GM23338 (cell line): ENCODE measurements around the gene UIMC1. TPM values are rescaled to one million over a fixed set of nuclear protein-coding genes. Genes with fewer than 3 reads are reported as not detected.

Experiments used
- ATAC-seq: fragments of 200-7000 bp; cut with Tn5 transposase; 3 replicates; pipeline ENCODE4 v1.9.1; 2020
- DNase-seq: peaks from one replicate; pipeline ENCODE4 v3.0.0-alpha.2; 2015; ENCODE audit warnings: low spot score
- H2AFZ ChIP-seq: fragments of 200-600 bp; sonication (generic); 2 replicates; pipeline ENCODE4 v1.8.0; 2016; ENCODE audit warnings: antibody characterized with exemption, mild to moderate bottlenecking, moderate library complexity
- H3F3A ChIP-seq: fragments of 200-600 bp; sonication (generic); replicated peaks from 2 replicates; pipeline ENCODE4 v1.8.0; 2017; ENCODE audit warnings: antibody characterized with exemption, mixed run types, low read depth
- H3K27ac ChIP-seq: fragments of 200-600 bp; sonication (generic); 2 replicates; pipeline ENCODE4 v1.6.1; 2016; ENCODE audit warnings: low read depth
- H3K27me3 ChIP-seq: fragments of 200-600 bp; sonication (generic); 2 replicates; pipeline ENCODE4 v1.8.0; 2016; ENCODE audit warnings: mild to moderate bottlenecking, mixed run types, moderate library complexity; ENCODE audit not compliant: insufficient read depth
- H3K36me3 ChIP-seq: fragments of 200-600 bp; sonication (generic); 2 replicates; pipeline ENCODE4 v1.8.0; 2016; ENCODE audit warnings: mild to moderate bottlenecking; ENCODE audit not compliant: insufficient read depth
- H3K4me1 ChIP-seq: fragments of 200-600 bp; sonication (generic); 2 replicates; pipeline ENCODE4 v1.8.0; 2016; ENCODE audit warnings: mild to moderate bottlenecking, moderate library complexity; ENCODE audit not compliant: insufficient read depth
- H3K4me2 ChIP-seq: fragments of 200-600 bp; sonication (generic); 2 replicates; pipeline ENCODE4 v1.7.1; 2017; ENCODE audit warnings: mixed run types
- H3K4me3 ChIP-seq: fragments of 200-600 bp; sonication (generic); 2 replicates; pipeline ENCODE4 v1.6.1; 2016; ENCODE audit warnings: mixed run types
- H3K79me2 ChIP-seq: fragments of 200-600 bp; sonication (generic); replicated peaks from 2 replicates; pipeline ENCODE4 v1.8.0; 2017; ENCODE audit warnings: mild to moderate bottlenecking; ENCODE audit not compliant: insufficient read depth
- H3K9me2 ChIP-seq: fragments of 200-600 bp; sonication (generic); 2 replicates; pipeline ENCODE4 v1.8.0; 2017; ENCODE audit not compliant: insufficient read depth
- H4K20me1 ChIP-seq: fragments of 200-600 bp; sonication (generic); replicated peaks from 2 replicates; pipeline ENCODE4 v1.8.0; 2017; ENCODE audit warnings: mild to moderate bottlenecking; ENCODE audit not compliant: insufficient read depth
- H3K27ac Mint-ChIP-seq: 2 replicates; pipeline ENCODE4 v1.8.0; 2020; ENCODE audit warnings: inconsistent platforms, mild to moderate bottlenecking, moderate library complexity, mixed read lengths
- H3K27me3 Mint-ChIP-seq: 3 replicates; pipeline ENCODE4 v1.8.0; 2022; ENCODE audit warnings: low read depth, mild to moderate bottlenecking, moderate library complexity, mixed read lengths, inconsistent platforms; ENCODE audit not compliant: insufficient read depth, poor library complexity
- H3K36me3 Mint-ChIP-seq: 3 replicates; pipeline ENCODE4 v1.8.0; 2021; ENCODE audit warnings: low read depth, mild to moderate bottlenecking, inconsistent platforms, moderate library complexity, mixed read lengths
- H3K4me1 Mint-ChIP-seq: 3 replicates; pipeline ENCODE4 v1.8.0; 2020; ENCODE audit warnings: mild to moderate bottlenecking, inconsistent platforms, mixed read lengths
- H3K4me3 Mint-ChIP-seq: 3 replicates; pipeline ENCODE4 v1.8.0; 2021; ENCODE audit warnings: moderate library complexity, mild to moderate bottlenecking, inconsistent platforms, mixed read lengths
- H3K9me3 Mint-ChIP-seq: 3 replicates; pipeline ENCODE4 v1.8.0; 2020; ENCODE audit warnings: moderate library complexity, mild to moderate bottlenecking, inconsistent platforms, mixed read lengths
- CREB1 ChIP-seq: fragments of 250-450 bp; sonication (Bioruptor Pico); IDR thresholded peaks from 2 replicates; pipeline ENCODE4 v1.5.0; 2020; ENCODE audit warnings: low read depth, mild to moderate bottlenecking, moderate library complexity
- EZH2 ChIP-seq: fragments of 200-600 bp; sonication (generic); IDR thresholded peaks from one replicate; pipeline ENCODE4 v1.8.0; 2017; ENCODE audit warnings: antibody characterized with exemption, mild to moderate bottlenecking, low read depth; ENCODE audit not compliant: unreplicated experiment
- EZH2phosphoT487 ChIP-seq: fragments of 200-600 bp; sonication (generic); IDR thresholded peaks from one replicate; pipeline ENCODE4 v1.8.1; 2018; ENCODE audit warnings: antibody characterized with exemption; ENCODE audit not compliant: unreplicated experiment
- JUNB ChIP-seq: IDR thresholded peaks from one replicate; pipeline ENCODE4 v1.6.1; 2016; ENCODE audit warnings: antibody characterized with exemption; ENCODE audit not compliant: unreplicated experiment
- POLR2AphosphoS5 ChIP-seq: IDR thresholded peaks from 2 replicates; pipeline ENCODE4 v1.6.1; 2016; ENCODE audit warnings: antibody characterized with exemption, low read depth
- REST ChIP-seq: IDR thresholded peaks from one replicate; pipeline ENCODE4 v1.6.1; 2018; ENCODE audit warnings: antibody characterized with exemption; ENCODE audit not compliant: unreplicated experiment
- STAT1 ChIP-seq: IDR thresholded peaks from one replicate; pipeline ENCODE4 v1.6.1; 2016; ENCODE audit warnings: antibody characterized with exemption; ENCODE audit not compliant: unreplicated experiment
- ZNF114 ChIP-seq: fragments of 250-450 bp; sonication (Bioruptor Pico); IDR thresholded peaks from 2 replicates; pipeline ENCODE4 v1.5.0; 2020; ENCODE audit warnings: mild to moderate bottlenecking, moderate library complexity
- ZNF331 ChIP-seq: fragments of 250-450 bp; sonication (Bioruptor Pico); IDR thresholded peaks from 2 replicates; pipeline ENCODE4 v1.5.0; 2020; ENCODE audit warnings: low read depth, mild to moderate bottlenecking, moderate library complexity
- ZNF462 ChIP-seq: fragments of 250-450 bp; sonication (Bioruptor Pico); IDR thresholded peaks from 2 replicates; pipeline ENCODE4 v1.5.0; 2020; ENCODE audit warnings: mild to moderate bottlenecking, moderate library complexity
- polyA plus RNA-seq: library from polyadenylated mRNA; unstranded; fragments of >200 nt; fragmentation: Nextera tagmentation; extraction: Ambion mirVana; gene quantifications from 2 replicates; pipeline ENCODE4 v1.2.1, GENCODE V29; 2016
- total RNA-seq: library from RNA; depleted of rRNA; stranded (reverse); fragments of >200 nt; shearing (Covaris generic); gene quantifications from 2 replicates; pipeline ENCODE4 v1.2.3, GENCODE V29; 2014

Gene UIMC1
- total and polyA plus RNA-seq, 2 experiments from 2014 or later = 36.4 to 40.1 TPM

GRCh38 chr5:176877793-176878331 is 128.7 kb downstream of the UIMC1 start:
- TF ChIP-seq CREB1 (CRISPR knock-in tag) = no peak
- TF ChIP-seq POLR2AphosphoS5 = no peak
- no peak for TF ChIP-seq ZNF331 (CRISPR knock-in tag)
- TF ChIP-seq REST = no peak
- TF ChIP-seq EZH2phosphoT487 = no peak
- ATAC-seq = no peak
- Histone ChIP-seq H3F3A (no peaks in the 10 kb centered on the region), H2AFZ (no peak overlapping the region), H3K79me2 (no peaks in the 10 kb centered on the region), H4K20me1 (no peaks in the 10 kb centered on the region), H3K4me1 (no peaks in the 10 kb centered on the region), H3K4me2 (no peak overlapping the region), H3K27me3 (no peaks in the 10 kb centered on the region), H3K36me3 (no peaks in the 10 kb centered on the region), H3K4me3 (no peak overlapping the region), H3K27ac (no peak overlapping the region), H3K9me2 (no peaks in the 10 kb centered on the region)
- H3K4me3 Mint-ChIP-seq = no peak overlapping the region
- no peaks in the 10 kb centered on the region for H3K36me3 Mint-ChIP-seq
- H3K9me3 Mint-ChIP-seq = no peaks in the 10 kb centered on the region; the same call in 2 of the 3 replicates
- H3K27me3 Mint-ChIP-seq = peaks cover 16% of the 10 kb centered on the region
- DNase-seq = no peak
- H3K27ac Mint-ChIP-seq = no peak overlapping the region
- H3K4me1 Mint-ChIP-seq = peaks cover 6% of the 10 kb centered on the region; the same call in 2 of the 3 replicates

GRCh38 chr5:176876506-176877431 is 129.8 kb downstream of the UIMC1 start:
- H3K36me3 Mint-ChIP-seq = no peaks in the 10 kb centered on the region
- peaks cover 6% of the 10 kb centered on the region; the same call in 2 of the 3 replicates for H3K4me1 Mint-ChIP-seq
- Histone ChIP-seq H3K79me2 (no peaks in the 10 kb centered on the region), H3K4me1 (no peaks in the 10 kb centered on the region), H3K4me2 (no peak overlapping the region), H2AFZ (no peak overlapping the region), H3K27me3 (no peaks in the 10 kb centered on the region), H3K36me3 (no peaks in the 10 kb centered on the region), H4K20me1 (no peaks in the 10 kb centered on the region), H3K9me2 (no peaks in the 10 kb centered on the region), H3K27ac (no peak overlapping the region), H3K4me3 (no peak overlapping the region), H3F3A (no peaks in the 10 kb centered on the region)
- ATAC-seq (no peak), DNase-seq (no peak)
- no peaks in the 10 kb centered on the region; the same call in 2 of the 3 replicates for H3K9me3 Mint-ChIP-seq
- no peak overlapping the region for H3K4me3 Mint-ChIP-seq
- no peak overlapping the region for H3K27ac Mint-ChIP-seq
- peaks cover 16% of the 10 kb centered on the region for H3K27me3 Mint-ChIP-seq
- TF ChIP-seq EZH2phosphoT487 = no peak
- TF ChIP-seq ZNF114 = no peak
- TF ChIP-seq STAT1 = no peak
- no peak for TF ChIP-seq EZH2
- TF ChIP-seq ZNF331 (CRISPR knock-in tag) = no peak
- TF ChIP-seq POLR2AphosphoS5 = no peak
- TF ChIP-seq JUNB = no peak
- TF ChIP-seq ZNF462 (CRISPR knock-in tag) = no peak
